HepG2 (cell line): ENCODE results near the gene FBLIM1. TPM values are rescaled to one million over a fixed set of nuclear protein-coding genes. Genes with fewer than 3 reads are reported as not detected.

Experiments
- AGO1 ChIP-seq: fragments of 200-400 bp; formaldehyde crosslinking; IDR thresholded peaks from 2 replicates; pipeline ENCODE4 v1.6.1; 2017; ENCODE audit warnings: mild to moderate bottlenecking, low read depth, low read length, moderate library complexity; ENCODE audit not compliant: poor library complexity, severe bottlenecking
- ATF7 ChIP-seq, 2 experiments: fragments of 450-650 bp in 1 of 2; sonication (generic) in 1 of 2; formaldehyde crosslinking in 1 of 2; IDR thresholded peaks; 2 replicates each; pipeline versions ENCODE4 v1.4.0 to v1.6.1; 2016 to 2020; ENCODE audit warnings: antibody characterized with exemption in 1 of 2, mild to moderate bottlenecking in 1 of 2, missing genetic modification reagents in 1 of 2
- HNRNPL ChIP-seq: fragments of 200-400 bp; formaldehyde crosslinking; IDR thresholded peaks from 2 replicates; pipeline ENCODE4 v1.6.1; 2017; ENCODE audit warnings: mild to moderate bottlenecking, low read depth, low read length
- MXD4 ChIP-seq: IDR thresholded peaks from 2 replicates; pipeline ENCODE4 v1.6.1; 2016; ENCODE audit warnings: mild to moderate bottlenecking, missing biosample characterization, missing genetic modification reagents
- SKI ChIP-seq: fragments of 450-650 bp; IDR thresholded peaks from one replicate; pipeline ENCODE4 v1.6.1; 2018; ENCODE audit warnings: mild to moderate bottlenecking; ENCODE audit not compliant: partially characterized antibody
- ZBTB39 ChIP-seq: sonication (generic); formaldehyde crosslinking; IDR thresholded peaks from 2 replicates; pipeline ENCODE4 v1.5.0; 2020; ENCODE audit warnings: missing genetic modification reagents
- ZNF430 ChIP-seq: sonication (generic); formaldehyde crosslinking; IDR thresholded peaks from 2 replicates; pipeline ENCODE4 v1.9.0; 2021; ENCODE audit warnings: mild to moderate bottlenecking, missing genetic modification reagents
- ZNF800 ChIP-seq: sonication (generic); formaldehyde crosslinking; IDR thresholded peaks from 2 replicates; pipeline ENCODE4 v1.4.0; 2020; ENCODE audit warnings: missing genetic modification reagents
- polyA plus RNA-seq, 8 experiments: library from polyadenylated mRNA; depleted of rRNA in 3 of 8; stranded (reverse) in 7 of 8; unstranded in 1 of 8; fragments of >200 nt; fragmentation: Illumina TruSeq in 4 of 8; extraction: Trizol in 4 of 8; gene quantifications; 2 replicates each; pipeline versions ENCODE4 v1.2.1 to v1.2.3, GENCODE V29; 2011 to 2016; ENCODE audit warnings: low read depth in 4 of 8, missing spikeins in 1 of 8, mixed read lengths in 1 of 8; ENCODE audit not compliant: insufficient read depth in 1 of 8
- total RNA-seq, 5 experiments: library from RNA; depleted of rRNA; stranded (reverse); fragments of >200 nt; fragmentation: Illumina TruSeq; extraction: Trizol; gene quantifications; 2 replicates each; pipeline ENCODE4 v1.2.3, GENCODE V29; 2016; ENCODE audit warnings: low read depth in 1 of 5

Gene FBLIM1
- total and polyA plus RNA-seq, 2 of the 13 experiments (the other 11 are each of a cell fraction or from before 2014, with no cell fraction given): 10.6 to 23.0 TPM

- TF ChIP-seq ZNF430 (CRISPR knock-in tag) (peak; percentile 61; the same call in 1 of the 2 replicates), MXD4 (CRISPR knock-in tag) (no peak), HNRNPL (peak; percentile 37; the same call in 1 of the 2 replicates), ZNF800 (no peak), ZBTB39 (0 out of 2 replicates have a peak, but pooled peaks have one; percentile 52), SKI (peak; percentile 15), AGO1 (no peak), ATF7 (IDR thresholded peaks at IDR 0.05) (no peak), ATF7 (CRISPR knock-in tag; IDR thresholded peaks at IDR 0.05) (0 out of 2 replicates have a peak, but pooled peaks have one; percentile 26)
- TF ChIP-seq, all 625 proteins: peak for 33
Observed at GRCh38 chr1:15799004-15799867, 40.6 kb downstream of the FBLIM1 start (continued).
